ENCODE data around the gene FBXO36.
A peak's percentile ranks its signal among the peaks of the same experiment; 100 is the strongest.

Gene FBXO36

GRCh38 chr2:229974266-229974665 lies 52.0 kb downstream of the FBXO36 start:
- no peak for DNase-seq

DNA sequence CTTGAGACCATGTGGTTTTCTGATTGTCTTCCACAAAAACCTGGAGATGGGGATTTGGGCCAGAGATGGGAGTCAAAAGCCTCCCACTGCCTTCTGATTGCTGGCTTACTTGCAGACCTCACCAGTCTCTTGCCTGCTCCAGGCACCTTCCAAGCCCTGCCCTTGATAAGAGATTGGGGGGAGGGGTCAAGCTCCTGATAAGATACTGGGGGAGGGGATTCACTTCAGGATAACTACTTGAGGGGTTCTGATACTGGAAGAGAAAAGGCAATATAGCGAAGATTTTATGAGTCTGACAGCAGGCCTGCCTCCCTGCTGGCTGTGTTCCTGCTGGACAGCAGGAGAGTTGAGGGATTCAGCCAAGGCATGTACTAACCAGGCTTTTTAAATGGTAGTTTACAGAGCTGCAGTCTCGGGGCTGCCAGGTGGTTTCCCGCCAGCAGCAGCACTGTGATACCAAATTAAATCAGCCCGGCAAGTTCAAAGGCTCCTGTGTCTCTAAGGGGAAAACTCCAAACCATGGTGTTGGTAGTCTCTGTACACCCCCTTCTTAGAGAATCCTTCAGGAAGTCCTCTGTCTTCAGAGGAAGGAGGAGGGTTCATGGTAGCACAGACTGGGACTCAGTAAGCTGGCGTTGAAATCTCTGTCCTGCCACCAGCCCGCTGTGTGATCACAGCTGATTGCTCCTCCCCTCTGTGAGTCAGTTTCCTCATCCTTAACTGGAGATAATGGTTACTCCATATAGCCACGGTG lies 58.3 kb downstream of the FBXO36 start:
- DNase-seq: peak; percentile 20

- no peak for DNase-seq
These were observed 70.9 kb downstream of the FBXO36 start for GRCh38 chr2:229993236-229993635.

DNA sequence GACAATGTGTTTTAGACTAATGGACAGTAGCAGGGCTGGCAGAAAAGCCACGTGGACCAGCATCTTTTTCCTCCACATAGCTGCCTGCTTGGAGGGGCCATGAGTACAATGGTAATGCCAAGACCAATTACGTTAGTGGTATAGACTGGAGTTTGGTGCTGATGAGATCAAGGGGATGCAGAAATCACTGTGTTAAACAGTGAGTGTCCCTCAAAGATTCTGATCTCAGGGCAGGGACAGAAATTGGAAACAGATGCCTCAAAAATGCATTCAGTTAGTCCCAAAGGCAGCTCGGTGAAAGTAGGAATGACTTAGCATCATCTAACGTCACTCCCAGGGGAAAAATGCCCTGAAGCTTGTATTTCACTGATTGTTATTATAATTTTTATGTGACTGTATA lies 74.0 kb downstream of the FBXO36 start:
- DNase-seq: no peak

GRCh38 chr2:229997565-229997964 lies 75.3 kb downstream of the FBXO36 start:
- no peak for DNase-seq

- no peak for DNase-seq
These were observed 78.0 kb downstream of the FBXO36 start for GRCh38 chr2:230000118-230000841.

GRCh38 chr2:230007931-230008707 lies 85.8 kb downstream of the FBXO36 start:
- DNase-seq: peak; percentile 74

GRCh38 chr2:230008708-230009066 lies 86.4 kb downstream of the FBXO36 start:
- no peak for DNase-seq

GRCh38 chr2:230010501-230010900 lies 88.2 kb downstream of the FBXO36 start:
- no peak for DNase-seq

- no peak for DNase-seq
These were observed 89.3 kb downstream of the FBXO36 start for GRCh38 chr2:230011617-230012016.

- no peak for DNase-seq
These were observed 90.1 kb downstream of the FBXO36 start for GRCh38 chr2:230012267-230012884.

DNA sequence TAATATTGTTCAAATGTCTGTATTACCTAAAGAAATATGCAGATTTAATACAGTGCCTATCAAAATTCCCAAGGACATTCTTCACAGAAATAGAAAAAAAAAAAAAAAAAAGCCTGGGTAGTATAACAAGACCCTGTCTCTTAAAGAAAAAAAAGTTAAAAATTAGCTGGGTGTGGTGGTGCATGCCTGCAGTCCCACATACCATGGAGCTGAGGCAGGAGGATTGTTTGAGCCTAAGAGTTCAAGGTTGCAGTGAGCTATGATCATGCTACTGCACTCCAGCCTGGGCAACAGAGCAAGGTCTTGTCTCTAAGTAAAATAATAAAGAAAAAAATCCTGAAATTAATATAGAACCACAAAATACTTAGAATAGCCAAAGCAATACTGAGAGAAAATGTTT lies 94.5 kb downstream of the FBXO36 start:
- no peak for DNase-seq

GRCh38 chr2:230018153-230018552 lies 95.8 kb downstream of the FBXO36 start:
- no peak for DNase-seq

DNA sequence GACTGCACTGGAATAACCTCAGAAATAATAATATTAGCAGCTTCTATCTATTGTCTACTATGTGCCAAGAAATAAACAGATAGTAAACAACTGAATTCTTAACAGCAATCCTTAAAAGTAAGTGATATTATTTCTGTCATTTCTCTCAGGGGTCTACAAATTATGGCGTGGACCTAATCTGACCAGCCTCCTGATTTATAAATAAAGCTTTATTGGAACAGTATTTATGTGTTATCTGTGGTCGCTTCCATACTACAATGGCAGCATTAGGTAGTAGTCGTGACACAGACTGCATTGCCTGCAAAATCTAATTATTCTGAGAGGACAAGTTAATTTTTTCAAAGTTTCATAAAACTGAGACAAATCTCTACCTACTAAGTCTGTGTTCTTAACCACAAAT lies 97.4 kb downstream of the FBXO36 start:
- DNase-seq: no peak

- DNase-seq: no peak
These were observed 101.0 kb downstream of the FBXO36 start for GRCh38 chr2:230023313-230023712.

DNA sequence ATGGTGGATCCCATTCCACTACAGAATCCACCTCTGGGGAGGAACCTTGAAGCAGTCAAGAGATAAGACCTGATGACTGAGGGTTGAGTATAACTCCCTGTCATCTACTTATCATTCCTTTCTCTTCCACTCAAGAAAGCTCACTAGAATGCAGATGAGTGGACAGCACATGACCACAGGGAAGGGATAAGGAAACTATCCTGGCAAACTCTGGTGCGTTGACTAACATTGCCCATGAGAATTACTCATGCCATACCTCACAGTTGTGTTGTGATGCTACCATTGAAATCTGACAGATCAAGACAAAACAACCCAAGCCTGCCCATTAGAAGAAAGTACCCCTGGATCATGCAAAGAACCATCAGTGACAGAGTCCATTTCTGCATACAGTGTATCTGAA lies 119.9 kb downstream of the FBXO36 start:
- DNase-seq: no peak

DNA sequence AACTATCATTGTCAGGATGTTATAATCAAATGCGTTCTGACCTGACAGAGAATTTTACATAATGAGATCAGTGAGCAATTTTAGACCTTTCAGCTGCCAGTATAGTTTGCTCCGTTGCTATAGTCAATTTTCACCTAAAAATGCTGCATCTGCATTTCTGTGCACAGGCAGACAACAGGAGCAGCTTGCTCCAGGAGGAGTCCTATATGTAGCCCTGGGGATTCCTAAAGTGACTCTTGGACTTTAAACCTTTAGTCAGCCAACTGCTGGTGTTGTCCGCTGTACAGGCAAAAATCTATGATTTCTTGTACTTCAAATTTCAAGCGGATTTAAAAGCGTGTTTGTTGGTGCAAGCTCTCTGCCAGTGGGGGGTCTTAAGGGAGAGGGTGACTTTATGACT lies 120.7 kb downstream of the FBXO36 start:
- DNase-seq: no peak

- DNase-seq: no peak
These were observed 121.2 kb downstream of the FBXO36 start for GRCh38 chr2:230043461-230043860.

DNA sequence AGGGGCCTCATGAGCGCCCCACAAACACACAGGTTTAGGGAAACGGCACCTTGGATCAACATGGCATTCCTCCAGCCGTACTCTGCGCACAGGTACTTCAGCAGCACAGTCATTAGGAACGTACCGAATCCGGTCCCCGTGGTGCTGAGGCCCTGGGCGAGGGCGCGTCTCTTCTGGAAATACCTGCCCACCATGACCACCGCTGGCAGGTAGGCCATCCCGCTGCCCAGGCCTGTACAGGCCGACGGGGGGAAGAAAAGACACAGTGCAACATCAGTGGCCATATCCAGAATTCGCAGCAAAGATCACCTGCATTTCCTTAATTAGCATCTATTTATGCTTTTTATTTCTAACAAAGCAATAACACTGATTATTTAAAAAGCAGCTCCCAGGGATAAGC lies 124.2 kb downstream of the FBXO36 start:
- DNase-seq: no peak

- no peak for DNase-seq
These were observed 125.8 kb downstream of the FBXO36 start for GRCh38 chr2:230048010-230048671.

- DNase-seq: no peak
These were observed 127.8 kb downstream of the FBXO36 start for GRCh38 chr2:230050136-230050535.

- no peak for DNase-seq
These were observed 130.0 kb downstream of the FBXO36 start for GRCh38 chr2:230052299-230052698.
